ENCODE measurements around the gene RMI2.

GRCh38 chr16:11374255-11374654 lies 29.0 kb downstream of the RMI2 start:
- TF ChIP-seq CTCF (optimal IDR thresholded peaks at IDR 0.05 in 1 of 3, IDR thresholded peaks at IDR 0.05 in 1 of 3, conservative IDR thresholded peaks at IDR 0.05 in 1 of 3; ENCODE audit: extremely low read depth in 1 of 3, insufficient read depth in 2 of 3, low read length in 3 of 3): no peak
- TF ChIP-seq EZH2 (IDR thresholded peaks at IDR 0.05; ENCODE audit: low read length): no peak
